ENCODE data around the gene KRT6A. TPM values are rescaled to one million over a fixed set of nuclear protein-coding genes. Genes with fewer than 3 reads are reported as not detected.
A peak's percentile ranks its signal among the peaks of the same experiment; 100 is the strongest.
"Not testable (repeated sequence)": the region's sequence is repeated elsewhere in the genome, so short reads cannot be mapped to it uniquely, and the experiment has no call there.

KRT6A gene
- total RNA-seq, 1 donor, result not detected

- TF ChIP-seq CTCF (IDR thresholded peaks at IDR 0.05; ENCODE audit: insufficient read depth, low read length), result no peak
- DNase-seq (ENCODE audit: low read depth), result no peak
- H3K4me3 ChIP-seq (ENCODE audit: low read depth, low read length), result no peak overlapping the region
These were observed 44.8 kb downstream of the KRT6A start for GRCh38 chr12:52448228-52448627.

DNA sequence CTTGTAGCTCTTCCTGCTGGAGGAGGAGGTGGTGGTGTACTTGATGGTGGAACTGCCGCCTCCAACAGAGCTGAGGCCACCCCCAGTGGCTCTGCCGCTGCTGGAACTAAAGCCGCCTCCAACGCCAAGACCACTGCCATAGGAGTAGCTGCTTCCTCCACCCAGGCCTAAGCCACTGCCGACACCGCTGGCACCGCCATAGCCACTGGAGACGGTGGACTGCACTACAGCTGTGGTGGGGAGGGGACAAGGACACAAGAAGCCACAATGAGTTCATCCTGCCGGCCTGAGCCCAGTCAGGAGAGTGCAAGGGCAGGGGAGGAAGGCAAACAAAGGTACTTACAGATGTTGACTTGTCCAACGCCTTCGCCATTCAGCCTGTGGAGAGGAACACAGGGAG is 45.9 kb downstream of the KRT6A start:
- H3K4me3 ChIP-seq (ENCODE audit: low read depth, low read length); DNase-seq (ENCODE audit: low read depth): not testable (repeated sequence)

GRCh38 chr12:52446367-52447045 is 46.6 kb downstream of the KRT6A start:
- no peak for TF ChIP-seq CTCF (IDR thresholded peaks at IDR 0.05; ENCODE audit: insufficient read depth, low read length)
- no peak for DNase-seq (ENCODE audit: low read depth)
- H3K4me3 ChIP-seq (ENCODE audit: low read depth, low read length), result no peak overlapping the region

GRCh38 chr12:52445876-52446275 is 47.2 kb downstream of the KRT6A start:
- no peak overlapping the region for H3K4me3 ChIP-seq (ENCODE audit: low read depth, low read length)
- TF ChIP-seq CTCF (IDR thresholded peaks at IDR 0.05; ENCODE audit: insufficient read depth, low read length), result no peak
- DNase-seq (ENCODE audit: low read depth), result no peak

- no peak overlapping the region for H3K4me3 ChIP-seq (ENCODE audit: low read depth, low read length)
- TF ChIP-seq CTCF (IDR thresholded peaks at IDR 0.05; ENCODE audit: insufficient read depth, low read length), result no peak
- no peak for DNase-seq (ENCODE audit: low read depth)
These were observed 48.1 kb downstream of the KRT6A start for GRCh38 chr12:52444647-52445595.

- DNase-seq (ENCODE audit: low read depth), result no peak
- TF ChIP-seq CTCF (IDR thresholded peaks at IDR 0.05; ENCODE audit: insufficient read depth, low read length), result no peak
These were observed 49.1 kb downstream of the KRT6A start for GRCh38 chr12:52443966-52444365.

DNA sequence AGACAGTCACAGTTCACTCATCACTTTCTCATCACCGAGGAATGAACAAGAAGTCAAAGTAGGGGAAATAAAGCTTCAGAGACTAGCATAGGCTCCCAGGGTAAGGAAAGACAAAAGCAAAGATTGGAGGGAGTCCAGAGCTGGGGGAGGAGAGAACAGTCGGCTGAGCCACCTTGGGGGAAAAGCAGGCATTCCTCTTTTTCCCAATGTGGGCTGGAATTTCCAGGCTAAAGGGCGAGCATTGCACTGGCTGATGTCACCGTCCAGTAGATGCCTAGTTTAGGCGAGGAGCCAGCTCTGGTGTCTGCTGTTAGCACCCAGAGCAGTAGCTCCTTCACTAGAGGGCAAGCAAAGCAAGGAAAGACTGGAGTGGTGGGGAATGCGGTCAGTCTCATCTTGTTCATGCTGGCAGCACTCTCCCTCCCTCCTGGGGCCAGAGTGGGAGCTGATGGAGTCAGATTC is 50.4 kb downstream of the KRT6A start:
- peak; percentile 49 for DNase-seq (ENCODE audit: low read depth)
- no peak overlapping the region for H3K4me3 ChIP-seq (ENCODE audit: low read depth, low read length)

More at GRCh38 chr12:52443966-52444365, 49.1 kb downstream of the KRT6A start:
- no peak overlapping the region for H3K4me3 ChIP-seq (ENCODE audit: low read depth, low read length)

More for the DNA sequence above, 50.4 kb downstream of the KRT6A start:
- no peak for TF ChIP-seq CTCF (IDR thresholded peaks at IDR 0.05; ENCODE audit: insufficient read depth, low read length)

Data from fibroblast of the aortic adventitia (primary cell).